Mesenchymal stem cell (in vitro differentiated cells and primary cell): ENCODE data around the gene MZF1.
"Not testable (repeated sequence)": the region's sequence is repeated elsewhere in the genome, so short reads cannot be mapped to it uniquely, and the experiment has no call there.

Experiments
- DNase-seq: peaks from one replicate; pipeline ENCODE4 v3.0.0-alpha.2; 2013
- H2AFZ ChIP-seq: one replicate; pipeline ENCODE4 v1.6.1; 2013; ENCODE audit warnings: low read depth, mild to moderate bottlenecking, control low read depth, inconsistent platforms, low read length, moderate library complexity
- H2AK5ac ChIP-seq: 2 replicates; pipeline ENCODE4 v1.6.1; 2013; ENCODE audit warnings: low read length, moderate library complexity, mild to moderate bottlenecking, inconsistent platforms; ENCODE audit not compliant: severe bottlenecking
- H2BK120ac ChIP-seq: one replicate; pipeline ENCODE4 v1.6.1; 2013; ENCODE audit warnings: low read depth, mild to moderate bottlenecking, inconsistent platforms, low read length, moderate library complexity
- H2BK12ac ChIP-seq, 2 experiments: one replicate each; pipeline ENCODE4 v1.6.1; 2013; ENCODE audit warnings: inconsistent platforms in 2 of 2, low read length in 2 of 2, mild to moderate bottlenecking in 2 of 2, moderate library complexity in 2 of 2, control low read depth in 1 of 2
- H2BK15ac ChIP-seq: one replicate; pipeline ENCODE4 v1.6.1; 2013; ENCODE audit warnings: mild to moderate bottlenecking, low read depth, inconsistent platforms; ENCODE audit not compliant: poor library complexity, severe bottlenecking
- H2BK5ac ChIP-seq: 2 replicates; pipeline ENCODE4 v1.6.1; 2013; ENCODE audit warnings: low read depth, mild to moderate bottlenecking, low read length, control low read depth, inconsistent platforms; ENCODE audit not compliant: poor library complexity, severe bottlenecking
- H3K14ac ChIP-seq, 2 experiments: one replicate each; pipeline ENCODE4 v1.6.1; 2013; ENCODE audit warnings: inconsistent platforms in 2 of 2, low read length in 2 of 2, control low read depth in 1 of 2, mild to moderate bottlenecking in 1 of 2, moderate library complexity in 1 of 2
- H3K18ac ChIP-seq, 2 experiments: one replicate each; pipeline ENCODE4 v1.6.1; 2013; ENCODE audit warnings: inconsistent platforms in 2 of 2, low read length in 2 of 2, control low read depth in 1 of 2, low read depth in 1 of 2, mild to moderate bottlenecking in 1 of 2
- H3K23ac ChIP-seq, 2 experiments: one replicate each; pipeline ENCODE4 v1.6.1; 2013; ENCODE audit warnings: inconsistent platforms in 2 of 2, low read length in 2 of 2, mild to moderate bottlenecking in 2 of 2, moderate library complexity in 2 of 2, control low read depth in 1 of 2
- H3K27ac ChIP-seq: 2 replicates; pipeline ENCODE4 v1.5.1; 2013; ENCODE audit warnings: mild to moderate bottlenecking, moderate library complexity, low read length, control low read depth, inconsistent platforms; ENCODE audit not compliant: poor library complexity, severe bottlenecking
- H3K27me3 ChIP-seq, 2 experiments: 2 replicates each; pipeline versions ENCODE4 v1.6.1 to v1.7.0; 2013; ENCODE audit warnings: low read length in 2 of 2, mild to moderate bottlenecking in 2 of 2, moderate library complexity in 2 of 2, control low read depth in 1 of 2, inconsistent platforms in 1 of 2; ENCODE audit not compliant: control insufficient read depth in 1 of 2, insufficient read depth in 1 of 2
- H3K36me3 ChIP-seq, 2 experiments: 2 replicates each; pipeline versions ENCODE4 v1.6.1 to v1.7.0; 2013; ENCODE audit warnings: low read length in 2 of 2, control low read depth in 1 of 2, inconsistent platforms in 1 of 2, low read depth in 1 of 2, mild to moderate bottlenecking in 1 of 2; ENCODE audit not compliant: insufficient read depth in 2 of 2, control insufficient read depth in 1 of 2
- H3K4ac ChIP-seq, 2 experiments: one replicate each; pipeline ENCODE4 v1.6.1; 2013; ENCODE audit warnings: inconsistent platforms in 2 of 2, low read length in 2 of 2, mild to moderate bottlenecking in 2 of 2, moderate library complexity in 2 of 2, control low read depth in 1 of 2, low read depth in 1 of 2
- H3K4me1 ChIP-seq: 2 replicates; pipeline ENCODE4 v1.6.1; 2013; ENCODE audit warnings: low read depth, low read length, control low read depth; ENCODE audit not compliant: control insufficient read depth, insufficient read depth
- H3K4me2 ChIP-seq: 2 replicates; pipeline ENCODE4 v1.6.1; 2013; ENCODE audit warnings: low read length, mild to moderate bottlenecking, inconsistent platforms; ENCODE audit not compliant: poor library complexity, severe bottlenecking
- H3K4me3 ChIP-seq, 2 experiments: 2 replicates each; pipeline versions ENCODE4 v1.5.1 to v1.7.0; 2013; ENCODE audit warnings: low read length in 2 of 2, mild to moderate bottlenecking in 2 of 2, control low read depth in 1 of 2, low read depth in 1 of 2; ENCODE audit not compliant: insufficient read depth in 1 of 2
- H3K79me1 ChIP-seq: replicated peaks from 2 replicates; pipeline ENCODE4 v1.6.1; 2013; ENCODE audit warnings: mild to moderate bottlenecking, control low read depth, low read length, inconsistent platforms; ENCODE audit not compliant: poor library complexity, severe bottlenecking
- H3K9ac ChIP-seq: 2 replicates; pipeline ENCODE4 v1.7.0; 2013; ENCODE audit warnings: mild to moderate bottlenecking, low read length, moderate library complexity
- H3K9me3 ChIP-seq: 2 replicates; pipeline ENCODE4 v1.7.0; 2013; ENCODE audit warnings: mild to moderate bottlenecking, low read length; ENCODE audit not compliant: control insufficient read depth
- H4K8ac ChIP-seq: one replicate; pipeline ENCODE4 v1.6.1; 2013; ENCODE audit warnings: inconsistent platforms, mild to moderate bottlenecking, low read length, moderate library complexity
- H4K91ac ChIP-seq: one replicate; pipeline ENCODE4 v1.6.1; 2013; ENCODE audit warnings: mild to moderate bottlenecking, low read length, inconsistent platforms
- WGBS: methylation state at CpG from one replicate; pipeline ENCODE4 v1.1.7; 2013; ENCODE audit warnings: mixed read lengths; 5-methylcytosine and 5-hydroxymethylcytosine counted together

MZF1 gene

GRCh38 chr19:58577581-58577980 is 4.4 kb upstream of the MZF1 start:
- Histone ChIP-seq H3K36me3 (peaks cover 19 to 20% of the 10 kb centered on the region in 2 experiments), H3K79me1 (peaks cover 17% of the 10 kb centered on the region)
- not testable (repeated sequence) for H3K4me2 ChIP-seq, H2BK15ac ChIP-seq, H2BK5ac ChIP-seq, H3K23ac ChIP-seq, H3K4me3 ChIP-seq, H3K4me1 ChIP-seq, H2AK5ac ChIP-seq, H4K91ac ChIP-seq, H3K18ac ChIP-seq, H3K27ac ChIP-seq, H2BK120ac ChIP-seq, H3K4ac ChIP-seq, H2BK12ac ChIP-seq, DNase-seq, H3K9me3 ChIP-seq, H2AFZ ChIP-seq, H4K8ac ChIP-seq, H3K27me3 ChIP-seq, H3K14ac ChIP-seq, H3K9ac ChIP-seq
- whole genome bisulfite sequencing, result no CpG with 5 or more reads among the region's 2 CpGs

GRCh38 chr19:58575183-58576041 is 2.3 kb upstream of the MZF1 start:
- peak overlapping the region; percentile 55 for H4K91ac ChIP-seq
- 1% methylated on average over 66 of the region's 66 CpGs for WGBS

GRCh38 chr19:58573658-58574164 is 576 bp upstream of the MZF1 start:
- Histone ChIP-seq H2BK15ac (no peak overlapping the region), H3K79me1 (peaks cover 36% of the 10 kb centered on the region), H2BK5ac (no peak overlapping the region), H3K4me1 (peaks cover 14% of the 10 kb centered on the region), H2BK120ac (no peak overlapping the region), H3K4me3 (peak overlapping the region; percentile 82 to 91), H3K4me2 (peak overlapping the region; percentile 80), H4K91ac (no peak overlapping the region), H3K9me3 (no peaks in the 10 kb centered on the region), H2AK5ac (no peak overlapping the region), H3K14ac (no peak overlapping the region), H3K27me3 (no peaks in the 10 kb centered on the region), H3K18ac (no peak overlapping the region), H3K9ac (peak overlapping the region; percentile 99), H4K8ac (no peak overlapping the region), H3K4ac (no peak overlapping the region), H2AFZ (peak overlapping the region; percentile 42), H3K23ac (no peak overlapping the region), H3K36me3 (peaks cover 33 to 42% of the 10 kb centered on the region in 2 experiments), H2BK12ac (no peak overlapping the region), H3K27ac (peak overlapping the region; percentile 97)
- DNase-seq, result no peak
- 3% methylated on average over 20 of the region's 20 CpGs for WGBS

More at GRCh38 chr19:58575183-58576041, 2.3 kb upstream of the MZF1 start:
- Histone ChIP-seq H2BK5ac (peak overlapping the region; percentile 58), H4K8ac (peak overlapping the region; percentile 97), H3K14ac (peak overlapping the region in 1 of 2 experiments; percentile 94), H3K27me3 (no peaks in the 10 kb centered on the region), H3K4me1 (peaks cover 12% of the 10 kb centered on the region), H3K4me3 (peak overlapping the region; percentile 75 to 86), H3K27ac (peak overlapping the region; percentile 92), H3K4me2 (peak overlapping the region; percentile 84), H3K9me3 (no peaks in the 10 kb centered on the region), H3K36me3 (peaks cover 16 to 26% of the 10 kb centered on the region in 2 experiments), H3K4ac (peak overlapping the region in 1 of 2 experiments; percentile 90), H3K9ac (peak overlapping the region; percentile 99), H2AFZ (peak overlapping the region; percentile 74), H2AK5ac (no peak overlapping the region), H2BK15ac (peak overlapping the region; percentile 75), H3K23ac (peak overlapping the region in 1 of 2 experiments; percentile 34), H3K79me1 (peaks cover 22% of the 10 kb centered on the region), H3K18ac (peak overlapping the region; percentile 94 to 97), H2BK120ac (peak overlapping the region; percentile 83), H2BK12ac (peak overlapping the region in 1 of 2 experiments; percentile 43)
- peak; percentile 97 for DNase-seq
